ENCODE measurements around the gene TMA16.
"Not testable (repeated sequence)": the region's sequence is repeated elsewhere in the genome, so short reads cannot be mapped to it uniquely, and the experiment has no call there.

TMA16 gene

DNA sequence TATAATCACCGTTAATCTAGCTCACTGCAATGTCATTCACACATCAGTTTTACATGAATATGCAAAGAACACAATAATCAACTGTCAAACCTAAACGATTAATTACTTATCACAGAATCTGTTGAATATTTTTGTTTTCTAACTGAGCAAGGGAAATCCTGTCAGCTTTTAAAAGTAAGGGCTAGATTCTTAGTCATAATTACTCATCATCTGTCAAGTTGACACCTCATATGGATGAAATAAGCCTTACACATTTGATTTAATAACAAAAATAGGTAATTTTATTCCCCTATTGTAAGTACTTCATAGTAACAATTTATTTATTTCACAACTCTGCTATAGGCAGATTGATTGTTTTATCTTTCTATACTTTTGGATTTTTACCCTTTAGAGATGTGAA, 32.7 kb downstream of the TMA16 start:
- DNase-seq (ENCODE audit: low read depth): no peak
- H3K4me3 ChIP-seq (ENCODE audit: low read depth, low read length): no peak overlapping the region
- in situ Hi-C loops (cut with HindIII; ENCODE audit: low sequenced_read_pairs): loop anchor here (25.0 kb wide), 2 partner anchors 1040 to 1965 kb away; no protein-coding TSS in a partner anchor
- TF ChIP-seq, protein P1, sequence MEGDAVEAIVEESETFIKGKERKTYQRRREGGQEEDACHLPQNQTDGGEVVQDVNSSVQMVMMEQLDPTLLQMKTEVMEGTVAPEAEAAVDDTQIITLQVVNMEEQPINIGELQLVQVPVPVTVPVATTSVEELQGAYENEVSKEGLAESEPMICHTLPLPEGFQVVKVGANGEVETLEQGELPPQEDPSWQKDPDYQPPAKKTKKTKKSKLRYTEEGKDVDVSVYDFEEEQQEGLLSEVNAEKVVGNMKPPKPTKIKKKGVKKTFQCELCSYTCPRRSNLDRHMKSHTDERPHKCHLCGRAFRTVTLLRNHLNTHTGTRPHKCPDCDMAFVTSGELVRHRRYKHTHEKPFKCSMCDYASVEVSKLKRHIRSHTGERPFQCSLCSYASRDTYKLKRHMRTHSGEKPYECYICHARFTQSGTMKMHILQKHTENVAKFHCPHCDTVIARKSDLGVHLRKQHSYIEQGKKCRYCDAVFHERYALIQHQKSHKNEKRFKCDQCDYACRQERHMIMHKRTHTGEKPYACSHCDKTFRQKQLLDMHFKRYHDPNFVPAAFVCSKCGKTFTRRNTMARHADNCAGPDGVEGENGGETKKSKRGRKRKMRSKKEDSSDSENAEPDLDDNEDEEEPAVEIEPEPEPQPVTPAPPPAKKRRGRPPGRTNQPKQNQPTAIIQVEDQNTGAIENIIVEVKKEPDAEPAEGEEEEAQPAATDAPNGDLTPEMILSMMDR (IDR thresholded peaks at IDR 0.05; ENCODE audit: low read depth, low read length, missing control alignments): no peak

DNA sequence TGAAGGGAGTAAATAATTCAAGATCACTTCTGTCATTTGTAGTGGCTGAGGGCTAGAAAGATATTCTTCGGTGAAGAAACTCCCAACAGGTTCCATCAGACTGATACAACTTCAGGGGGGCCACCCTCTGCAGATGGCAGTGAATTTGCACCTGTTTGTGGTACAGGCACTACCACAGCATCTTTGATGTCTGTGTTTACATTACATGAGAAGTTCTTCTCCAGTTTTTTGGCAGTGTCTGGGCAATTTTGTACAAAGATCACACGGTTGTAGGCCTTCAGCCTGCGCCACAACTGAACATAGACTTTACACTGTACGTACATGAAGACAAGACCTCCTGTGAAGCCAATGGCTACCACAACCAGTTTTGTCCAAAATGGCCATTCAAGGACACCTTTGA, 34.2 kb downstream of the TMA16 start:
- in situ Hi-C loops (cut with HindIII; ENCODE audit: low sequenced_read_pairs): loop anchor here (25.0 kb wide), 2 partner anchors 1041 to 1966 kb away; no protein-coding TSS in a partner anchor
- no peak overlapping the region for H3K4me3 ChIP-seq (ENCODE audit: low read depth, low read length)
- DNase-seq (ENCODE audit: low read depth): no peak
- TF ChIP-seq, protein P1 (IDR thresholded peaks at IDR 0.05; ENCODE audit: low read depth, low read length, missing control alignments): no peak

DNA sequence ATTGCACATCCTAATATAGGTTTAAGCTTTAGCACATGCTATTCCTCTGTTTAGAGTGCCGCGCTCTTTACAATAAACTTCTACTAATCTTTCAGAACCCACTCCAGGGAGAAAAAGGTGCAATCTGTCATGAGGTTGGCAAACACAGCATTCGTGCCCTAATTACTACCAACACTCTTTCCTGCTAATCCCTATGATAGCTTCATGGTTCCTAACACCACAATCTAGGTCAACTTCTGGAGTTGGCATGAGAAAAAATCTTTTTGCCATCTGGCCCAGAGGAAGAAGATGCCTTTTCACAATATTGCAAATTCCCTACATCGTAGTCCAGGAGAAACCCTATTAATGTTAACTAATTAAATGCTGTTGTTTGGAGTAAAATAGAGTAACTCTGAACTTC, 39.6 kb downstream of the TMA16 start:
- TF ChIP-seq, protein P1 (IDR thresholded peaks at IDR 0.05; ENCODE audit: low read depth, low read length, missing control alignments): no peak
- no peak overlapping the region for H3K4me3 ChIP-seq (ENCODE audit: low read depth, low read length)
- DNase-seq (ENCODE audit: low read depth): no peak
- in situ Hi-C loops (cut with HindIII; ENCODE audit: low sequenced_read_pairs): loop anchor here (25.0 kb wide), 2 partner anchors 1047 to 1972 kb away; no protein-coding TSS in a partner anchor

DNA sequence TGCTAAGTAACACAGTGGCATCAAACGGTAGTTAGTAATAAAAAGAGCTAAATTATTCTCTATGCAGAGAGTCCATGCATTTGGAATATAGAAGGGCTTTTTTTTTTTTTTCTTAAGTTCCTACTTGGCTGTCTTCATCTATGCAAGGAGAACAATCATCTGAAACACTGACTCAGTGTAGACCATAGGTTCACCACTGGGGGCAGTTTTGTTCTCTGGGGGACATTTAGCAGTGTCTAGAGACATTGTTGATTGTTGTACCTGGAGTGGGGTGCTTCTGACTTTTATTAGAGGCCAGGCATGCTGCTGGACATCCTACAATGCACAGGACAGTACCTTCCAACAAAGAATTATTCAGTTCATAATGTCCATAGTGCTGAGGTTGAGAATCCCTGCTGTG, 41.2 kb downstream of the TMA16 start:
- in situ Hi-C loops (cut with HindIII; ENCODE audit: low sequenced_read_pairs): loop anchor here (5.0 to 25.0 kb wide), 3 partner anchors 33 to 1973 kb away; no protein-coding TSS in a partner anchor
- DNase-seq (ENCODE audit: low read depth): no peak
- H3K4me3 ChIP-seq (ENCODE audit: low read depth, low read length): no peak overlapping the region

DNA sequence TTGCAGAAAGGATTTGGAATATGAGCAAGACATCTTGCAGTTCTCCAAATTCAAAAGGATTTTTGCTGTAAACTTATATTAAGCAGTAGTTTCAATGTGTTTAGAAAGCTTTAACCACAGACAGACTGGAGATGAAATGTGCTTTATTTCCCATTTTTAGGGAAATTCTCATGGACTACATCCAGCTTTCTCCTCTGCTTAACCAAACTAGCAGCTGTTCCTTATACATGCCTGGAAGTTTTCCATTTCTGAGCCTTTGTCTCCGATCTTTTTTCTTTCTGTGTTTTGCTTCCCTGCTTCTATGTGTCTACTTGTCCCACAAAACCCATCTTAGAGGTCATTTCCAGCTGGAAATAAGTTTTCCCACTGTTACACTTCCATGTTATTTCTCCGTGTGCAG, 41.6 kb downstream of the TMA16 start:
- TF ChIP-seq, protein P1 (IDR thresholded peaks at IDR 0.05; ENCODE audit: low read depth, low read length, missing control alignments): no peak
- DNase-seq (ENCODE audit: low read depth): peak; percentile 70
- no peak overlapping the region for H3K4me3 ChIP-seq (ENCODE audit: low read depth, low read length)
- in situ Hi-C loops (cut with HindIII; ENCODE audit: low sequenced_read_pairs): loop anchor here (5.0 to 25.0 kb wide), 3 partner anchors 34 to 1974 kb away; no protein-coding TSS in a partner anchor

More for the DNA sequence above, 41.2 kb downstream of the TMA16 start:
- TF ChIP-seq, protein P1 (IDR thresholded peaks at IDR 0.05; ENCODE audit: low read depth, low read length, missing control alignments): peak; percentile 36

DNA sequence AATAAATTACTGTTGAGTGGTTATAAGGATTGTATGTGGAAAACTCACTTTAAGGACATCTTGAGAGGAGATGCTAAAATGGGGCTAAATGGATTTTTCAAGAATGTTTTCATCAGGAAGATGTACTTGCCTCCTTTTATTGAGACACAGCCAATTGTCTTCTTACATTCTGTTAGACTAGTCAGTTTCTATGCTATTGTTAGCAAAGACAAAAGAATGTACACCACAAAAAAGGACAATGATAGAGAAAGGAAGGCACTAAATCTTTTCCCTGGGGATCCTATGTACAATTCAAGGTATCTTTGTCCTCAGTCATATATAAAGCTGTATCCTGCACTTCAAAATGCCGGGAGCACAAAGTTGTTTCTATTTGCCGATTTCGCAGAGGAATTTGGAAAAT, 42.6 kb downstream of the TMA16 start:
- TF ChIP-seq, protein P1 (IDR thresholded peaks at IDR 0.05; ENCODE audit: low read depth, low read length, missing control alignments): no peak
- DNase-seq (ENCODE audit: low read depth): no peak
- in situ Hi-C loops (cut with HindIII; ENCODE audit: low sequenced_read_pairs): loop anchor here (5.0 to 25.0 kb wide), 3 partner anchors 35 to 1975 kb away; no protein-coding TSS in a partner anchor
- H3K4me3 ChIP-seq (ENCODE audit: low read depth, low read length): no peak overlapping the region

DNA sequence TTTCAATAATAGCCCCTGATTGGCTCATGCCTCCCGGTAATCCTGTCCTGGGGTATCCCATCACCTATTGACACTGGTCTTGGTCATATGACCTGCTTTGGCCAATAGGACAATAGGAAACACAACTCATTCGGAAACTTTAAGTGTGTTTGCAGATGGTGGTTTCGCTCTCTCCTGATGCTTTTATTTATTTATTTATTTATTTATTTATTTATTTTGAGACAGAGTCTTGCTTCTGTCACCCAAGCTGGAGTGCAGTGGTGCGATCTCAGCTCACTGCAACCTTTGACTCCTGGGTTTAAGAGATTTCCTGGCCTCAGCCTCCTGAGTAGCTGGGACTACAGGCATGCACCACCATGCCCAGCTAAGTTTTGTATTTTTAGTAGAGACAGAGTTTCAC, 44.3 kb downstream of the TMA16 start:
- in situ Hi-C loops (cut with HindIII; ENCODE audit: low sequenced_read_pairs): loop anchor here (5.0 to 25.0 kb wide), 3 partner anchors 37 to 1977 kb away; no protein-coding TSS in a partner anchor
- H3K4me3 ChIP-seq (ENCODE audit: low read depth, low read length); DNase-seq (ENCODE audit: low read depth): not testable (repeated sequence)

Data from astrocyte of the cerebellum (primary cell).